Measurements from ENCODE around the gene PRSS23. TPM values are rescaled to one million over a fixed set of nuclear protein-coding genes. Genes with fewer than 3 reads are reported as not detected.

Gene PRSS23
- total RNA-seq, 1 experiment from 2014 or later, result 355 TPM

- intact Hi-C loops (cut with micrococcal nuclease; ENCODE audit: unreplicated experiment), result no loop called here
- DNase-seq (ENCODE audit: low read depth, low spot score) (no peak), ATAC-seq (no peak)
- Histone ChIP-seq H3K27ac (ENCODE audit: low read length) (peak overlapping the region; percentile 68; the same call in 1 of the 2 replicates), H3K36me3 (ENCODE audit: control insufficient read depth, insufficient read depth, low read length) (no peaks in the 10 kb centered on the region), H3K9me3 (ENCODE audit: control insufficient read depth, insufficient read depth, low read depth, low read length) (no peaks in the 10 kb centered on the region), H3K27me3 (ENCODE audit: control insufficient read depth, insufficient read depth, low read length) (no peaks in the 10 kb centered on the region), H3K4me1 (ENCODE audit: control insufficient read depth, insufficient read depth, low read length) (peaks cover 25% of the 10 kb centered on the region), H3K4me3 (ENCODE audit: low read depth in 2 of 2, low read length in 2 of 2) (no peak overlapping the region)
- BruUV-seq (replicated peaks), result no TSS peak
- ChIA-PET CTCF (interaction anchor here (0.5 to 1.2 kb wide), 2 partner anchors 177 to 187 kb away, joined by 4 read pairs; no protein-coding TSS in a partner anchor), POLR2A (no interaction called here)
- no peak for TF ChIP-seq REST (IDR thresholded peaks at IDR 0.05; ENCODE audit: insufficient read depth in 1 of 2, low read depth in 2 of 2, low read length in 1 of 2)
- no peak for TF ChIP-seq CTCF (IDR thresholded peaks at IDR 0.05)
- TF ChIP-seq POLR2AphosphoS5 (IDR thresholded peaks at IDR 0.05; ENCODE audit: low read depth, low read length), result no peak
- no peak for TF ChIP-seq TCF7L2 (IDR thresholded peaks at IDR 0.05; ENCODE audit: low read depth, low read length)
- TF ChIP-seq SIN3A (IDR thresholded peaks at IDR 0.05; ENCODE audit: borderline replicate concordance, insufficient read depth, low read depth, low read length), result no peak
- in situ Hi-C loops (cut with HindIII; ENCODE audit: low pct_unique_long_range_greater_than_20kb, low sequenced_read_pairs), result no loop called here
Observed at GRCh38 chr11:86795511-86795910, 4.8 kb upstream of the PRSS23 start.

GRCh38 chr11:86795949-86796348 is 4.4 kb upstream of the PRSS23 start:
- H3K9me3 ChIP-seq (ENCODE audit: control insufficient read depth, insufficient read depth, low read depth, low read length), result no peaks in the 10 kb centered on the region
- peaks cover 21% of the 10 kb centered on the region for H3K4me1 ChIP-seq (ENCODE audit: control insufficient read depth, insufficient read depth, low read length)
- ChIA-PET POLR2A (interaction anchor here (0.7 kb wide), 1 partner anchor 28 kb away, joined by 8 read pairs; no protein-coding TSS in a partner anchor), CTCF (interaction anchor here (0.5 to 1.2 kb wide), 2 partner anchors 178 to 188 kb away, joined by 4 read pairs; no protein-coding TSS in a partner anchor)
- BruUV-seq (replicated peaks), result no TSS peak
- no peak for DNase-seq (ENCODE audit: low read depth, low spot score)
- intact Hi-C loops (cut with micrococcal nuclease; ENCODE audit: unreplicated experiment) (no loop called here), in situ Hi-C loops (cut with HindIII; ENCODE audit: low pct_unique_long_range_greater_than_20kb, low sequenced_read_pairs) (no loop called here)
- no peak for ATAC-seq
- peak overlapping the region; percentile 68; the same call in 1 of the 2 replicates for H3K27ac ChIP-seq (ENCODE audit: low read length)
- no peaks in the 10 kb centered on the region for H3K36me3 ChIP-seq (ENCODE audit: control insufficient read depth, insufficient read depth, low read length)
- no peak for TF ChIP-seq TCF7L2 (IDR thresholded peaks at IDR 0.05; ENCODE audit: low read depth, low read length)
- TF ChIP-seq CTCF (IDR thresholded peaks at IDR 0.05), result no peak
- TF ChIP-seq POLR2AphosphoS5 (IDR thresholded peaks at IDR 0.05; ENCODE audit: low read depth, low read length), result no peak
- no peak for TF ChIP-seq REST (IDR thresholded peaks at IDR 0.05; ENCODE audit: insufficient read depth in 1 of 2, low read depth in 2 of 2, low read length in 1 of 2)
- no peak for TF ChIP-seq SIN3A (IDR thresholded peaks at IDR 0.05; ENCODE audit: borderline replicate concordance, insufficient read depth, low read depth, low read length)
- H3K27me3 ChIP-seq (ENCODE audit: control insufficient read depth, insufficient read depth, low read length), result no peaks in the 10 kb centered on the region
- no peak overlapping the region for H3K4me3 ChIP-seq (ENCODE audit: low read depth in 2 of 2, low read length in 2 of 2)

Measured in Panc1 (cell line).